Parathyroid adenoma (tissue), 2 donors: Measurements from ENCODE around the gene AGPS.
"Not testable (repeated sequence)": the region's sequence is repeated elsewhere in the genome, so short reads cannot be mapped to it uniquely, and the experiment has no call there.

Source experiments
- H2AFZ ChIP-seq: fragments of 300-600 bp; sonication (generic); one replicate; pipeline ENCODE4 v1.7.0; 2017; ENCODE audit warnings: antibody characterized with exemption, mild to moderate bottlenecking
- H3K27ac ChIP-seq: fragments of 300-600 bp; sonication (generic); one replicate; pipeline ENCODE4 v1.7.0; 2017
- H3K27me3 ChIP-seq: fragments of 300-600 bp; sonication (generic); one replicate; pipeline ENCODE4 v1.7.0; 2017; ENCODE audit warnings: low read length; ENCODE audit not compliant: control insufficient read depth, insufficient read depth
- H3K36me3 ChIP-seq: fragments of 300-600 bp; sonication (generic); one replicate; pipeline ENCODE4 v1.7.0; 2017; ENCODE audit warnings: low read length; ENCODE audit not compliant: control insufficient read depth, insufficient read depth
- H3K4me1 ChIP-seq: fragments of 300-600 bp; sonication (generic); one replicate; pipeline ENCODE4 v1.7.0; 2017; ENCODE audit warnings: control low read depth
- H3K4me2 ChIP-seq: fragments of 300-600 bp; sonication (generic); one replicate; pipeline ENCODE4 v1.7.0; 2017; ENCODE audit warnings: low read length
- H3K4me3 ChIP-seq: fragments of 300-600 bp; sonication (generic); one replicate; pipeline ENCODE4 v1.7.0; 2017; ENCODE audit warnings: low read depth, low read length
- H3K79me2 ChIP-seq: fragments of 300-600 bp; sonication (generic); one replicate; pipeline ENCODE4 v1.7.0; 2017; ENCODE audit warnings: control low read depth
- H3K9ac ChIP-seq: fragments of 300-600 bp; sonication (generic); one replicate; pipeline ENCODE4 v1.7.0; 2017; ENCODE audit warnings: mild to moderate bottlenecking
- H3K9me3 ChIP-seq: fragments of 300-600 bp; sonication (generic); one replicate; pipeline ENCODE4 v1.7.0; 2017; ENCODE audit warnings: low read length; ENCODE audit not compliant: control insufficient read depth
- CTCF ChIP-seq: fragments of 300-600 bp; sonication (generic); IDR thresholded peaks from one replicate; pipeline ENCODE4 v1.7.0; 2017; ENCODE audit warnings: antibody characterized with exemption, mild to moderate bottlenecking
- donor health status: primary hyperparathyroidism.

AGPS gene

DNA sequence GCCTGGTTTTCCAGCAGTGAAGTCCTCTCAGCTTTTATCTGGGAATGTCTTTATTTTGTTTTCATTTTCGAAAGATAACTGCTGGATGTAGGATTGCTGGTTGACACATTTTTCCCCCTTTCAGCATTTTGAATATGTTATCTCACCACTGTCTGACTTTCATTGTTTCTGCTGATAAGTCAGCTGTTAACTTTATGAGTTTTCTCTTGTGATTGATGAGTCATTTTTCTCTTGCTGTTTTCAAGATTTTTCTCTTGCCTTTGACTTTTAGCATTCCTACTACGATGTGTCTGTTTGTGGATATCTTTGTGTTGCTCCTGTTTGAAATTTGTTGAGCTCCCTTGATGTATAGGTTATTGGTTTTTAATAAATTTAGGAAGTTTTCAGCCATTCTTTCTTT is 85.5 kb downstream of the AGPS start:
- Histone ChIP-seq H3K36me3 (no peaks in the 10 kb centered on the region), H3K9me3 (no peaks in the 10 kb centered on the region), H2AFZ (no peak overlapping the region), H3K27me3 (no peaks in the 10 kb centered on the region), H3K9ac (no peak overlapping the region), H3K4me1 (no peaks in the 10 kb centered on the region), H3K27ac (no peak overlapping the region), H3K4me3 (no peak overlapping the region), H3K79me2 (no peaks in the 10 kb centered on the region), H3K4me2 (no peak overlapping the region)
- no peak for TF ChIP-seq CTCF

DNA sequence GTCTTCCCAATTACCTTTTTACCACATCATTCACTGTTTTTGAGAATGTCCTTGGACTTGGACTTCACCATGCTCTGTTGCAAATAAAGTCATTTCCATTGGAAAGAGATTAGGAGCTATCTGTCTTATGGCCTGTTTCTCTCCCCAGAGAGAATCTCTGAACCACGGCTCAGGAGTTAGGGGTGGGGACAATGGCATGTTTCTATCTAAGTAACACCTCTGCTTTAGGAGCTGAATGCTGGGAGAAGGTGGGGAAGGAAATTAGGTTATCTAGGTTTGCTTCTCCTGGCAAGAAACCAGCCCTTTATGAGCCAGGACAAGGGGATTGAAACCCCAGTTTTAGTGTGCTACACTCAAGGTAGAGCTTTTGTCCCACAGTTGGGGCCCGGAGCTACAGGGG is 86.3 kb downstream of the AGPS start:
- no peaks in the 10 kb centered on the region for H3K9me3 ChIP-seq
- no peaks in the 10 kb centered on the region for H3K36me3 ChIP-seq

GRCh38 chr2:177482195-177482594 is 89.6 kb downstream of the AGPS start:
- no peak overlapping the region for H3K9ac ChIP-seq
- H3K4me3 ChIP-seq, result no peak overlapping the region
- no peaks in the 10 kb centered on the region for H3K4me1 ChIP-seq
- no peak overlapping the region for H3K27ac ChIP-seq
- no peaks in the 10 kb centered on the region for H3K36me3 ChIP-seq
- H3K9me3 ChIP-seq, result no peaks in the 10 kb centered on the region
- H3K4me2 ChIP-seq, result no peak overlapping the region
- H2AFZ ChIP-seq, result no peak overlapping the region
- no peak for TF ChIP-seq CTCF
- no peaks in the 10 kb centered on the region for H3K27me3 ChIP-seq
- H3K79me2 ChIP-seq, result no peaks in the 10 kb centered on the region

More for the DNA sequence above, 86.3 kb downstream of the AGPS start:
- Histone ChIP-seq H3K9ac (no peak overlapping the region), H3K27me3 (no peaks in the 10 kb centered on the region), H3K4me1 (no peaks in the 10 kb centered on the region), H3K79me2 (no peaks in the 10 kb centered on the region), H2AFZ (no peak overlapping the region), H3K27ac (no peak overlapping the region), H3K4me3 (no peak overlapping the region), H3K4me2 (no peak overlapping the region)
- no peak for TF ChIP-seq CTCF

GRCh38 chr2:177483531-177483930 is 91.0 kb downstream of the AGPS start:
- Histone ChIP-seq H3K9ac (no peak overlapping the region), H2AFZ (no peak overlapping the region), H3K27me3 (no peaks in the 10 kb centered on the region), H3K79me2 (no peaks in the 10 kb centered on the region), H3K27ac (no peak overlapping the region), H3K4me1 (no peaks in the 10 kb centered on the region), H3K9me3 (no peaks in the 10 kb centered on the region), H3K4me2 (no peak overlapping the region), H3K36me3 (no peaks in the 10 kb centered on the region), H3K4me3 (no peak overlapping the region)
- TF ChIP-seq CTCF, result no peak

DNA sequence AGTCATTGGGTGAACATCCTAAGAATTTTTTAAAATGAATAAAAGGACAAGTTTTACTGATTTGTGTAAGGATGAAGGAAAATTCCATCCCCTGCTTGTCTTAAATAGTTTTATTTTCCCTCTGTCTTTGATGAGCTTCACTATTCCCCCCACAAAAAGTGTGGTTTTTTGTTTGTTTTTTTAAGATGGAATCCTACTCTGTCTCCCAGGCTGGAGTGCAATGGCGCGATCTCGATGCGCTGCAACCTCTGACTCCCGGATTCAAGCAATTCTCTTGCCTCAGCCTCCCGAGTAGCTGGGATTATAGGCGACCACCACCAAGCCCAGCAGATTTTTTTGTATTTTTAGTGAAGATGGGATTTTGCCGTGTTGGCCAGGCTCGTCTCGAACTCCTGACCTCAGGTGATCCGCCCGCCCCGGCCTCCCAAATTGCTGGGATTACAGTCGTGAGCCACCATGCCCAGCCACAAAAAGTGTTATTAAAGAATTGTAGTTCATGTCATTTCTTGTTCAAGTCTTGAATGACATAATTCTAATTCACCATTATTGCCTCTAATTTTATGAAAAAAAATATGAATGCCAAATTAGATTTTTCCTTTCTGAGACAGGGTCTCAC is 91.7 kb downstream of the AGPS start:
- Histone ChIP-seq H3K36me3 (no peaks in the 10 kb centered on the region), H2AFZ (no peak overlapping the region), H3K9ac (no peak overlapping the region), H3K27me3 (no peaks in the 10 kb centered on the region), H3K4me1 (no peaks in the 10 kb centered on the region), H3K27ac (no peak overlapping the region), H3K4me3 (no peak overlapping the region), H3K9me3 (no peaks in the 10 kb centered on the region), H3K4me2 (no peak overlapping the region), H3K79me2 (no peaks in the 10 kb centered on the region)
- no peak for TF ChIP-seq CTCF

GRCh38 chr2:177485657-177486056 is 93.1 kb downstream of the AGPS start:
- not testable (repeated sequence) for H3K4me2 ChIP-seq, H3K79me2 ChIP-seq, H3K9me3 ChIP-seq

More at GRCh38 chr2:177485657-177486056, 93.1 kb downstream of the AGPS start:
- not testable (repeated sequence) for H3K27me3 ChIP-seq, H3K36me3 ChIP-seq, H3K4me3 ChIP-seq, H2AFZ ChIP-seq, H3K4me1 ChIP-seq, H3K27ac ChIP-seq, H3K9ac ChIP-seq
